Ovary (tissue), 9 donors: Measurements from ENCODE around the gene MYH11. TPM values are rescaled to one million over a fixed set of nuclear protein-coding genes. Genes with fewer than 3 reads are reported as not detected.

ENCODE experiments used
- DNase-seq, 5 donors: peaks; one replicate each; pipeline ENCODE4 v3.0.0-alpha.2; 2019 to 2020
- H3K27ac ChIP-seq, 2 donors: fragments of 200-600 bp; one replicate each; pipeline versions ENCODE4 v1.5.1 to v1.8.0; 2019 to 2022
- H3K27me3 ChIP-seq: fragments of 200-600 bp; one replicate; pipeline ENCODE4 v1.8.0; 2022
- H3K36me3 ChIP-seq: fragments of 200-600 bp; sonication (generic); one replicate; pipeline ENCODE4 v1.5.1; 2019
- H3K4me1 ChIP-seq: one replicate; pipeline ENCODE4 v1.8.1; 2013; ENCODE audit warnings: mild to moderate bottlenecking, moderate library complexity; ENCODE audit not compliant: insufficient read depth
- H3K4me3 ChIP-seq: fragments of 200-600 bp; sonication (generic); one replicate; pipeline ENCODE4 v1.5.1; 2017
- H3K9me3 ChIP-seq, 2 donors: fragments of 200-600 bp in 1 of 2; sonication (generic) in 1 of 2; one replicate each; pipeline versions ENCODE4 v1.5.1 to v1.8.1; 2013 to 2019; ENCODE audit warnings: mild to moderate bottlenecking in 1 of 2, moderate library complexity in 1 of 2
- EP300 ChIP-seq: sonication (generic); formaldehyde crosslinking; IDR thresholded peaks from one replicate; pipeline ENCODE4 v1.6.1; 2017; ENCODE audit warnings: antibody characterized with exemption
- POLR2A ChIP-seq: fragments of 450-650 bp; IDR thresholded peaks from one replicate; pipeline ENCODE4 v1.6.1; 2017; ENCODE audit warnings: antibody characterized with exemption, mild to moderate bottlenecking, moderate library complexity
- WGBS, 3 donors: extraction: QIAGEN DNeasy Blood & Tissue Kit in 1 of 3; methylation state at CpG; one replicate each; pipeline versions ENCODE4 v1.1.5 to v1.1.7; 2013 to 2017; 5-methylcytosine and 5-hydroxymethylcytosine counted together
- intact Hi-C, 4 donors: fragments of 100-400 bp; cut with DNase I; formaldehyde crosslinking; loops; one replicate each; pipeline versions ENCODE4 v1.11.0 to v1.15.1; 2022 to 2023
- polyA plus RNA-seq, 2 donors: library from polyadenylated mRNA; stranded (reverse); fragments of 200-250 nt in 1 of 2; fragments of 350-450 nt in 1 of 2; fragmentation: Illumina TruSeq in 1 of 2; extraction: RNeasy Lipid Tissue Mini Kit (QIAGEN cat#74804) in 1 of 2; gene quantifications; one replicate each; pipeline ENCODE4 v1.2.3, GENCODE V29; 2013 to 2014
- total RNA-seq, 7 donors: library from RNA; depleted of rRNA in 2 of 7; stranded (reverse); fragments of >200 nt in 2 of 7; fragmentation: NEBNext Ultra II Directional in 3 of 7; extraction: Animal tissue kit (Norgen Biotek cat#: 25700) in 3 of 7; gene quantifications; one replicate each; pipeline versions ENCODE4 v1.1.0 to v1.2.4, GENCODE V29; 2016 to 2023
- TF ChIP-seq, protein P1 (sequence below), 3 donors: fragments of 450-650 bp in 2 of 3; fragments of 200-600 bp in 1 of 3; IDR thresholded peaks; one replicate each; pipeline versions ENCODE4 v1.5.1 to v1.8.0; 2016 to 2022; ENCODE audit warnings: antibody characterized with exemption in 3 of 3, mild to moderate bottlenecking in 1 of 3
- donor health status: DM: no; HTN: no; CAD: no; lungs with moderate emphysema.
- donor health status: DM: no; HTN: no; CAD: no.
- donor health status: Bipolar disorder and iron deficiency.
- donor health status: DM: yes; HTN: yes; CAD: no.
- donor health status: DM: no; HTN: no; CAD: no.
- donor health status: DM: yes; HTN: yes; CAD: no.

Gene MYH11
- total and polyA plus RNA-seq, 9 donors = 50.9 to 2,765 (median 263) TPM

DNA sequence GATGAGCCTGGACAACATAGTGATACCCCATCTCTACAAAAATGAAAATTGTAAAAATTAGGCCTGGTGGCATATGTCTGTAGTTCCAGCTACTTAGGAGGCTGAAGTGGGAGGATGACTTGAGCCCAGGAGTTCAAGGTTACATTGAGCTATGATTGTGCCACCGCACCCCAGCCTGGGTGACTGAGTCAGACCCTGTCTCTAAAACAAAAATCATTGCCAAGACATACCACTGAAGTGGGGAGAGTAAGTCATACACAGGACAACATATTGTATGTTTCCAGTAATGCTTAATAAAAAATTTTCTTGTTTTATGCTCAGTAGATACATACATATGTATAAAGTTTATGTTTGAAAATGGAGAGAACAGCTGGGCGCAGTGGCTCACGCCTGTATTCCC is 167.5 kb downstream of the MYH11 start:
- intact Hi-C loops = no loop called here
- no peak for TF ChIP-seq POLR2A
- no peak for TF ChIP-seq EP300
- TF ChIP-seq, protein P1, sequence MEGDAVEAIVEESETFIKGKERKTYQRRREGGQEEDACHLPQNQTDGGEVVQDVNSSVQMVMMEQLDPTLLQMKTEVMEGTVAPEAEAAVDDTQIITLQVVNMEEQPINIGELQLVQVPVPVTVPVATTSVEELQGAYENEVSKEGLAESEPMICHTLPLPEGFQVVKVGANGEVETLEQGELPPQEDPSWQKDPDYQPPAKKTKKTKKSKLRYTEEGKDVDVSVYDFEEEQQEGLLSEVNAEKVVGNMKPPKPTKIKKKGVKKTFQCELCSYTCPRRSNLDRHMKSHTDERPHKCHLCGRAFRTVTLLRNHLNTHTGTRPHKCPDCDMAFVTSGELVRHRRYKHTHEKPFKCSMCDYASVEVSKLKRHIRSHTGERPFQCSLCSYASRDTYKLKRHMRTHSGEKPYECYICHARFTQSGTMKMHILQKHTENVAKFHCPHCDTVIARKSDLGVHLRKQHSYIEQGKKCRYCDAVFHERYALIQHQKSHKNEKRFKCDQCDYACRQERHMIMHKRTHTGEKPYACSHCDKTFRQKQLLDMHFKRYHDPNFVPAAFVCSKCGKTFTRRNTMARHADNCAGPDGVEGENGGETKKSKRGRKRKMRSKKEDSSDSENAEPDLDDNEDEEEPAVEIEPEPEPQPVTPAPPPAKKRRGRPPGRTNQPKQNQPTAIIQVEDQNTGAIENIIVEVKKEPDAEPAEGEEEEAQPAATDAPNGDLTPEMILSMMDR (IDR thresholded peaks at IDR 0.05) = no peak
- Histone ChIP-seq H3K27ac (no peak overlapping the region), H3K4me1 (no peaks in the 10 kb centered on the region), H3K4me3 (no peak overlapping the region), H3K9me3 (no peaks in the 10 kb centered on the region), H3K27me3 (no peaks in the 10 kb centered on the region), H3K36me3 (no peaks in the 10 kb centered on the region)
- WGBS, 3 donors = 70 to 86% (median 76%) methylated on average over 3 of the region's 3 CpGs
- DNase-seq = no peak

GRCh38 chr16:15686287-15686686 is 170.5 kb downstream of the MYH11 start:
- Histone ChIP-seq H3K4me1 (no peaks in the 10 kb centered on the region), H3K27me3 (no peaks in the 10 kb centered on the region), H3K27ac (no peak overlapping the region), H3K9me3 (no peaks in the 10 kb centered on the region), H3K36me3 (no peaks in the 10 kb centered on the region), H3K4me3 (no peak overlapping the region)
- no peak for DNase-seq
- no peak for TF ChIP-seq EP300
- TF ChIP-seq, protein P1 (IDR thresholded peaks at IDR 0.05) = no peak
- TF ChIP-seq POLR2A = no peak
- WGBS, 3 donors = 93 to 96% (median 94%) methylated on average over 2 of the region's 2 CpGs
- intact Hi-C loops = no loop called here

DNA sequence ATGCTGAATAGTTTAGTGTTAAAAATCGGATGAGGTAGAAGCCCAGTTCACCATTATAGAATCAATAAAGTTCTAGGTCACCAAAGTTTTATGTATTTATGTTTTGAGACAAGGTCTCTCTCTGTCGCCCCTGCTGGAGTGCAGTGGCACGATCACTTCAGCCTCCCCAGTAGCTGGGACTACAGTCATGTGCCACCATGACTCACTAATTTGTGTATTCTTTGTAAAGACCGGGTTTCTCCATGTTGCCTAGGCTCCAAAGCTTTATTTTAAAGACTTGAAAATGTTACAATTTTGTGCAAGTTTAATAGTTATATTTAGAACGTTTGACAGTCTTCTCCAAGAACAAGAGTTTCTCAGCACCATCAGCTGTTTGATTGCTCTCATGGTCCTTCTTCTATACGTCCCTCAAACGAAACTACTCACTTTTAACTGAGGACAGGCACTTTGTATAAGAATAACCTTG is 174.7 kb downstream of the MYH11 start:
- DNase-seq = no peak
- H3K4me1 ChIP-seq = no peaks in the 10 kb centered on the region
- H3K4me3 ChIP-seq = no peak overlapping the region
- H3K27ac ChIP-seq = no peak overlapping the region
- TF ChIP-seq POLR2A = no peak
- TF ChIP-seq EP300 = no peak
- TF ChIP-seq, protein P1 (IDR thresholded peaks at IDR 0.05) = no peak
- H3K9me3 ChIP-seq = no peaks in the 10 kb centered on the region
- H3K36me3 ChIP-seq = no peaks in the 10 kb centered on the region
- intact Hi-C loops = no loop called here
- H3K27me3 ChIP-seq = no peaks in the 10 kb centered on the region
- 65 to 66% (median 65%) methylated on average over 7 of the region's 7 CpGs for WGBS, 3 donors

- Histone ChIP-seq H3K36me3 (no peaks in the 10 kb centered on the region), H3K4me3 (no peak overlapping the region), H3K27ac (no peak overlapping the region), H3K27me3 (no peaks in the 10 kb centered on the region), H3K4me1 (no peaks in the 10 kb centered on the region), H3K9me3 (no peaks in the 10 kb centered on the region)
- DNase-seq = no peak
- intact Hi-C loops = no loop called here
- TF ChIP-seq POLR2A (no peak), EP300 (no peak)
- TF ChIP-seq, protein P1 (IDR thresholded peaks at IDR 0.05) = no peak
- 91 to 96% (median 94%) methylated on average over 5 of the region's 5 CpGs for WGBS, 3 donors
These were observed 179.4 kb downstream of the MYH11 start for GRCh38 chr16:15677447-15677846.

DNA sequence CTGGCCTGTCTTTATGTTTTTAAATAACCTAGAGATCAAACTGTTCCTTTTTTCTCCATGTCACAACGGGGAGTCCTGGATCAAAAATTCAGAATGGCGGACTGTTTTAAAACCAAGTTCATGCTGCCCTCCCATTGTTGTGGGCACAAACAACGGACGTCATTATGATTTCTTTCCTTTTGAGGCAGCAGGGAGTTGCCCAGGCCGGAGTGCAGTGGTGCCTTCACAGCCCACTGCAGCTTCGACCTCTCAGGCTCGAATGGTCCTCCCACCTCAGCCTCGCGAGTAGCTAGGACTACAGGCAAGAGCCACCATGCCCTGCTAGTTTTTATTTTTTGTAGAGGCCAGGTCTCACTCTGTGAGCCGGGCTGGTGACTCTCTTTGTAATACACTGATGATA is 180.3 kb downstream of the MYH11 start:
- Histone ChIP-seq H3K36me3 (no peaks in the 10 kb centered on the region), H3K9me3 (no peaks in the 10 kb centered on the region), H3K27me3 (no peaks in the 10 kb centered on the region), H3K4me3 (no peak overlapping the region), H3K4me1 (no peaks in the 10 kb centered on the region), H3K27ac (no peak overlapping the region)
- no peak for DNase-seq
- intact Hi-C loops = no loop called here
- 80 to 84% (median 81%) methylated on average over 10 of the region's 10 CpGs for WGBS, 3 donors
- TF ChIP-seq EP300 = no peak
- TF ChIP-seq, protein P1 (IDR thresholded peaks at IDR 0.05) = no peak
- TF ChIP-seq POLR2A = no peak
